GM10248 (cell line): Measurements from ENCODE around the gene PRKCQ.

Experiments used
- CTCF ChIA-PET: fragments of 300-600 bp; sonication (Branson Sonifier 250); formaldehyde crosslinking; extraction: SDS; loops from one replicate; lab custom pipeline; 2021; ENCODE audit warnings: antibody characterized with exemption; lab: Yijun Ruan, JAX
- POLR2A ChIA-PET: fragments of 350-650 bp; sonication (Branson Sonifier 250); formaldehyde crosslinking; extraction: SDS; loops from one replicate; lab custom pipeline; 2020; ENCODE audit warnings: antibody characterized with exemption; lab: Yijun Ruan, JAX
- DNase-seq: peaks from one replicate; pipeline ENCODE4 v3.0.0; 2012; ENCODE audit errors: extremely low spot score
- TF ChIP-seq, protein P1 (sequence below): IDR thresholded peaks from 2 replicates; pipeline ENCODE4 v1.5.1; 2012; ENCODE audit warnings: mild to moderate bottlenecking, low read depth; ENCODE audit errors: extremely low read depth, missing control alignments, control extremely low read depth

Gene PRKCQ

GRCh38 chr10:6591668-6592067 is 11.6 kb upstream of the PRKCQ start:
- CTCF ChIA-PET: no interaction called here
- TF ChIP-seq, protein P1, sequence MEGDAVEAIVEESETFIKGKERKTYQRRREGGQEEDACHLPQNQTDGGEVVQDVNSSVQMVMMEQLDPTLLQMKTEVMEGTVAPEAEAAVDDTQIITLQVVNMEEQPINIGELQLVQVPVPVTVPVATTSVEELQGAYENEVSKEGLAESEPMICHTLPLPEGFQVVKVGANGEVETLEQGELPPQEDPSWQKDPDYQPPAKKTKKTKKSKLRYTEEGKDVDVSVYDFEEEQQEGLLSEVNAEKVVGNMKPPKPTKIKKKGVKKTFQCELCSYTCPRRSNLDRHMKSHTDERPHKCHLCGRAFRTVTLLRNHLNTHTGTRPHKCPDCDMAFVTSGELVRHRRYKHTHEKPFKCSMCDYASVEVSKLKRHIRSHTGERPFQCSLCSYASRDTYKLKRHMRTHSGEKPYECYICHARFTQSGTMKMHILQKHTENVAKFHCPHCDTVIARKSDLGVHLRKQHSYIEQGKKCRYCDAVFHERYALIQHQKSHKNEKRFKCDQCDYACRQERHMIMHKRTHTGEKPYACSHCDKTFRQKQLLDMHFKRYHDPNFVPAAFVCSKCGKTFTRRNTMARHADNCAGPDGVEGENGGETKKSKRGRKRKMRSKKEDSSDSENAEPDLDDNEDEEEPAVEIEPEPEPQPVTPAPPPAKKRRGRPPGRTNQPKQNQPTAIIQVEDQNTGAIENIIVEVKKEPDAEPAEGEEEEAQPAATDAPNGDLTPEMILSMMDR: no peak
- no peak for DNase-seq
- POLR2A ChIA-PET: no interaction called here

DNA sequence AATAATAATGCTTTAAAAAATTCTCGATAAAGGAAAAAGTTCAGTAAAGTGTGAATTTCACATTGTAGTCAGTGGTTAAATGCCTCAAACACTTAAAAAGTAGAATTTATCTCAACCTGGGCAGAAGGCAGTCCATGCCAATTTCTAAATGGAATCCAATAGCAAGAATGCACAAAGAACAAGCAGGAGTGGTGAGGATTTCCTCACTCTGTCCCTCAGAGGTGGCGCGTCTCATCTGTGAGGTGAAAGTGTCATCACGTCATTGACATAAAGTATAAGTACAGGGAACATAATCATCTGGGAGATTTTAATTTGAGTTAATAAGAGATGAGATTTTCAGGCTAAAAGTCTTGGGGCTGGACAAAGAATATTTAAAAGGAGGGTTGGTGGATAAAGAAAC is 10.0 kb upstream of the PRKCQ start:
- TF ChIP-seq, protein P1: no peak
- no peak for DNase-seq
- ChIA-PET POLR2A (no interaction called here), CTCF (no interaction called here)

GRCh38 chr10:6589287-6590094 is 9.4 kb upstream of the PRKCQ start:
- no peak for DNase-seq
- ChIA-PET POLR2A (no interaction called here), CTCF (interaction anchor here (0.8 kb wide), 1 partner anchor 9 kb away, joined by 3 read pairs; no protein-coding TSS in a partner anchor)
- TF ChIP-seq, protein P1: no peak

GRCh38 chr10:6588845-6589244 is 8.8 kb upstream of the PRKCQ start:
- ChIA-PET CTCF (interaction anchor here (0.8 kb wide), 1 partner anchor 8 kb away, joined by 3 read pairs; no protein-coding TSS in a partner anchor), POLR2A (no interaction called here)
- TF ChIP-seq, protein P1: no peak
- no peak for DNase-seq

- ChIA-PET POLR2A (no interaction called here), CTCF (interaction anchor here (0.9 kb wide), 1 partner anchor 28 kb away, joined by 3 read pairs; no protein-coding TSS in a partner anchor)
- DNase-seq: no peak
- TF ChIP-seq, protein P1: no peak
Observed at GRCh38 chr10:6588082-6588481, 8.0 kb upstream of the PRKCQ start.

DNA sequence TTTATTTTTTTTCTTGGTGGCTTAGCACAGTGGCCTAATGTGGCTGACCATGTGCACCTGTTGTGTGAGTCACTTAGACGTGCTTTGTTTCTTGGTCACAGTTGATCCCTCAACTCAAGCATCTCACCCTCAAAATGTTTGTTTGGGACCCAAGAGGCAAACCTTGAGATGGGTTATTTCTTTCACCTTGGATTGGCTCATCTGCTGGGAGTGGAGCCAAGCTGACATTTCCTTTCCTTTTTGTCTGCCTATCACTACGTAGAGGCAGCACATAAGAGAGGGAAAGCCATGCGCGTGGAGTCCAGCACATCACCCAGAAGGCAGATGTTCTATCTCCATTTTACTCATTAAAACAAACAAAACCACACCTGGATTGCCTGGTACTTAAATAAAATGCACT is 6.4 kb upstream of the PRKCQ start:
- TF ChIP-seq, protein P1: no peak
- ChIA-PET CTCF (no interaction called here), POLR2A (no interaction called here)
- DNase-seq: no peak
